Globus pallidus (tissue), 1 donor: ENCODE measurements around the gene P3H2.
"Not testable (repeated sequence)": the region's sequence is repeated elsewhere in the genome, so short reads cannot be mapped to it uniquely, and the experiment has no call there.

Experiments used
- DNase-seq: peaks from one replicate; pipeline ENCODE4 v3.0.0-alpha.2; 2015; ENCODE audit warnings: low spot score

The P3H2 gene

DNA sequence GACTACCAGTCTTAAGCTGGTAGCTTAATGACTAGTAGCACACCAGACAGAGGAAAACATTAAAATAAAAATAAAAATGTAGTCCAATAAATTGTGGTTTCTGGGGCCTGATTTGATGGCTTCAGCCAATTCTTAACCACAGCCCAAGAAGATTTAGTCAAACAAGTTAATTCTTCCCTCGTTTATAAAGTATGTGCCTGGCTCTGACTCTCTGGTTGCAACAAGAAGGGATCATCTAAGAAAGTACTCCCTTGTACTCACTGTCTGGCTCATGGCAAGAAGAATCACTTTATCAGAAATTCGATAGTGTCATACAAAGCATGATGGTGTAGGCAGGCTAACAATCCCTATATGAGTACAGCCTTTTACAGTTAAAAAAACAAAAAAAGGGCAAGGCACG is 141.9 kb downstream of the P3H2 start:
- DNase-seq: no peak

DNA sequence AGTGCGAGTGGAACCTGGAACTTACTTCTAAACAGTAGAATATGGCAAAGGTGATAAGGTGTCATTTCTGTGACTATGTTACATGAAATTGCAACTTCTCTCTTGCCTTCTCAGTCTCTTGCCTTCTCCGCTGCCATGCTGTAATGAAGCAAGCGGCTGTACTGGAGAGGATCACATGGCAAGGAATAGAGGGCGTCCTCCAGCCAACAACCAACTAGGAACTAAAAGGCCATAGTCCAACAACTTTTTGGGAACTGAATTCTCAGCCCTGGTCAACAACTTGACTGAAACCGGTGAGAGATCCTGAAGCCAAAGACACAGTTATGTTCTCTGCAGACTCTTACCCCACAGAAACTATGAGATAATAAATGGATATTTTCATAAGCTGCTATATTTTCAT is 143.5 kb downstream of the P3H2 start:
- DNase-seq: no peak

DNA sequence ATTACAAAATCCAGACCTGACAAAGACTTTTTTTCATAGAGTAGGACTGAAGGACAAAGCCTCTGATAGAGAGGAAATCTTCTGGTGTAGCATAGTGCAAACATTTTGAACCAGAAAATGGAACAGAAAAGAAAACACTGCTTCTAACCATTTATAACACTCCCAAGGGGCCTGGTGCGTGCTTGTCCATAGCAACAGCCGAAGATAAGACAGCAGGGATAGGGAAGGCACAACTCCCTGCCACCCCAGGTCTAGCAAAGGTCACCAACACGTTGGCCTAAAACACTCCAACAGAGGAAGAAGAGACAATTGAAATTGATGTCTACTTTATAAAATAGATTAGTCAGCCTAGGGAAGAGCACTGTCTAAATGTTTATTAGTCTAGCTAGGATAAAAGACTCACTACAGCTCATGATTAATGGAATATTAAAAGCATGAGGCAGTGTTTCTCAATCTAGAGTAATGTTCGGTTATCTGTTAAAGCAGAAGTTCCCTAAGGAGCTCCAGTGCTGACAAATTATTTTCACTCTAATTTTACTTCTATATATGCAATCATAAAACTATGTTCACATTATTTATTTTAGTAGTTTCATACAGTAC is 145.2 kb downstream of the P3H2 start:
- no peak for DNase-seq

DNA sequence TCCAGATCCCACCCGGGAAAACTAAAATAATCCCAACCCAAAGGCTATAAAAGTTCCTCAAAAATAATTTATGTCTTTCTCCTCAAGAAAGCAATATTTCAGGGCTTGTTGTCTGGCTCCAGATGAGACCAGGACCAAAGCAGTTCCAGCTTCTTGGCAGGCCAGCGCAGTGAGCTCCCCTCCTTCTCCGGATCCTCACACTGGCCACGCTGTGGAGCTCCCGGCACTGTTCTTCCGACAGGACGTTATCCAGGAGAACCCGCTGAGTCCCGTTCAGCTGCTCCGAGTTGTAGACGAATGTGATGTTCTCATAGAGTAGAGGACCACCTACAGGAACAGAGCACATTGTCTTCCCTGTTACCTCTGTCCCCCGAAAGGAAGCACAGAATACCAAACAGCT is 146.3 kb downstream of the P3H2 start:
- no peak for DNase-seq

DNA sequence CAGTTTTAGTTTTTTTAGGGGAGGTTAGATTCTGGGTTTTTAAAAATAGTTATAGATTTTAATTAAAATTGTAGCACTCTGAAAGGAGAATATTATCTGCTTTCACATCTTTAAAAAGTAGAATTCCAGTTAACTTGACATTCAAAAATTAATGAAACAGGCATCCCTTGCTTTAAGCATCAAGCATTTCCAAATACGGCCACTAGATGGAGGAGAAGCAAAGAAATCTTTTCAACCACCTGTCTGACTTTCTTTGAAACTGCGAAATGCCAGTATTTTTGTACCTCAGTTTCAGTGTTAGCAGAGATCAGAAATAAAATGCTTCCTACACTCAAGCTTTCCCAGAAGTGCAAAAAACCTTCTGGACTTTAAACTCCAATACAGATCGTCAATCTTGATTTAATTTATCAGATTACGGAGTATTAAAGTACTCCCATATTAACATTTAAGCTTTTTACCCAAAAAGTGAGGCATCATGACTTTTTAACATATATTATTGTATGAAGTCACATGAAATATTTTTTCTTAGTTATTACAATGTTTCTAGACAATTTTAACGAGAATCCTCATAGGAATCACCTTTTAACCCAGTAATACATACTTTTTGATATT is 153.3 kb downstream of the P3H2 start:
- DNase-seq: peak; percentile 64

DNA sequence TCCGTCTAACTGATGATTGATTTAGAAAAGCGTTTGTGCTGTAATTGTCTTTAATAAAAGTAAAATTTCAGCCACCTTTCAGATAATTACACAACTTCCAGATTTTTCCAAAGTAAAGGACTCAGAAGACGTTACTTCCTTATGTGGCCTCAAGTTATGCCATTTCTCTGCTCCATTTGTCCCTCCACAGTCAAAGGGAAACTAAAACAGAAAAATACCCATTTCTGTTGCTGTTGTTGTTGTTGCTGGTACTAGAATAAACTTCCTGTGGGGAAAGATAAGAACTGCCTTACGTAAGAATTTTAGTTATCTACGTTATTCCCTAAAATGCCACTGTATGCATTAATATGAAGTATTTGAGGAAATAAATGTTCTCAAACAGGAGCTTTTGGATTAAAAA is 153.9 kb downstream of the P3H2 start:
- DNase-seq: no peak

DNA sequence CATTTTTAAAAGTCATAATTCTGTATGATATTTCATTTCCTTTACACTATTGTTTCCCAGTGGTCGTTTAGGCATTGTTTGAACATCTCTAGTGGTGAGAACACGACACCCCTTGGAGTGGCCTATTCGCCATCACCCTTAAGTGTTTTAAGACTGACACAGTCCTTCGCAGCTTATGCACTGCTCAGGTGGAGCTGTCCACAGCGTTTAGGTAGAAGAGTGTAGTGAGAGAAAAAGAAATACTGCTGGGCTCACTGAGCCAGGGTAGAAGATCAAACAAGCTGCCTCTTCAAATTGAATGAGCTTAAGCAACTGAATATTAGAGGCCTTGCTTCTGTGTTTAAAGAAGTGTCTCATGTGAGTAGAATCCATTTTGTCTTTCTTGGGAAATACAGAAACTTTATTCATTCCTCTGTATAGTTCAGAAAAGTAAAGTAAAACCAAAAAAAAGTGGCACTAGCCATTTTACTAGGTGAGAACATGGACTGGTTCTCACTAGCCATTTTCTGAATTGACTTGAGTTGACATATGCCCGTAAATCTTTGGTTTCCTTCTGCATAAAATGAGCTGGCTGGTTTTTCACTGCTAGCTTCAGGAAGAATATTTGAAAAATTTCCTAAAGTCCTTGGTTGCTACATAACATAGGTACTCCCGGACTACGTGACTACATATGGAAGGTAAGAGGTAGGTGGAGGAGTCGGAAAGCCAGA is 155.9 kb downstream of the P3H2 start:
- no peak for DNase-seq

DNA sequence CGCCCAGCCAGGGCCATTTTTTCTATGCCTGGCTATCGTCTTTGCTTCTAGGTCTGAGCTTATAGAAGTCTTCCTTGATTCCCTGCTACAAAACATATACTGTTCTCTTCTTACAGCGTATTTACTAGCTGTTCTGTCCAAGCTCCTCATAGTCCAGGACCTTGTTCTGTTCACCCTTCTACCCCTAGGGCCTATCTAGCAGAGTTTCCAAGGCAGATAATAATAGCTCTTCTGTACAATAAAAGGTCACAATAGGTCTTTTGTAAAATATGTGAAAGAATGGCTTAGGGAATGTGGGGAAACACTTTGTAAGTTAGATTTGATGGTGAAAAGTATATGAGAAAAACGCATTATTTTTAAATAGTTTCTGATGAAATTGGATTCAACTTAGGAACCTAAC is 158.2 kb downstream of the P3H2 start:
- DNase-seq: peak; percentile 55

DNA sequence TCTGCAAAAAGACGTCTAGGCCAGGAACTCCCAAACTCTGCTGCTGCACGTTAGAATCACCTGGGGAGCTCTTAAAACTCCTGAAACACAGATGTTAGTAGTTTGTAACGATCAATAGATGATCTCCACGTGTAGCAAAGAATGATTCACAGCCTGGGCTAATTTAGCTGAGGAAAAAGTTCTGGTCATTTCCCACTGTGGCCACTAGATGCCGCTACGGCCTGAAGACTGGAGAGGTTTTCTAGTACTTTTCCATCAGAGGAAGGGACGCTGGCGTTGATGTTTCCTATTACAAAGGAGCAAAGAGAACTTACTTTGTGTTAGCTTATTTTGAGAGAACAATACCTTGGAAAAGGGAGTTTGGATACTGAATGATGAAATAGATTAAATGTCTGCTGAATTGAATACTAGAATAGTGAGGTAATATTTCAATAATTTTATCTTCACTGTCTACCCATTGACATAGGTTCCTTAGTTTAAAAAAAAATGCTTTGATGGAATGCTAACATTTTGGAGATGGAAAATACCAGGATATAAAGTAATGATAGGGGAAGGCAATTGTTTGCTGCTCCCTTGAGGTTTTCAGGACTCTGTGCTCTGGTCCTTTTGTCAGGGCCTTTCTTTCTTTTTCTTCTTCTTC is 159.1 kb downstream of the P3H2 start:
- DNase-seq: peak; percentile 85

DNA sequence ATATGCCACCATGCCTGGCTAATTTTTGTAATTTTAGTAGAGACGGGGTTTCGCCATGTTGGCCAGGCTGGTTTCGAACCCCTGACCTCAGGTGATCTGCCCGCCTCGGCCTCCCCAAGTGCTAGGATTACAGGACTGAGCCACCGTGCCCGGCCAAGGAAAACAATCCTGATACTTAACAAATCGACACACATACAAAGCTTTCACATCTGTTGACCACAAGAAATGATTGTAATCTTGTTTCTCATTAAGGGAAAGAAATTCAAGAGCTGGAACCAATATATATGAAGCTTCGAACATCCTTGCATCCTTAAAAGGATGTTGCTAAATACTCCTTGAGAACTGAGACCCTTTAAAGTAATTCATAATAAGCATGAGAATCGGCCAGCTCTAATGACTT is 159.6 kb downstream of the P3H2 start:
- not testable (repeated sequence) for DNase-seq

DNA sequence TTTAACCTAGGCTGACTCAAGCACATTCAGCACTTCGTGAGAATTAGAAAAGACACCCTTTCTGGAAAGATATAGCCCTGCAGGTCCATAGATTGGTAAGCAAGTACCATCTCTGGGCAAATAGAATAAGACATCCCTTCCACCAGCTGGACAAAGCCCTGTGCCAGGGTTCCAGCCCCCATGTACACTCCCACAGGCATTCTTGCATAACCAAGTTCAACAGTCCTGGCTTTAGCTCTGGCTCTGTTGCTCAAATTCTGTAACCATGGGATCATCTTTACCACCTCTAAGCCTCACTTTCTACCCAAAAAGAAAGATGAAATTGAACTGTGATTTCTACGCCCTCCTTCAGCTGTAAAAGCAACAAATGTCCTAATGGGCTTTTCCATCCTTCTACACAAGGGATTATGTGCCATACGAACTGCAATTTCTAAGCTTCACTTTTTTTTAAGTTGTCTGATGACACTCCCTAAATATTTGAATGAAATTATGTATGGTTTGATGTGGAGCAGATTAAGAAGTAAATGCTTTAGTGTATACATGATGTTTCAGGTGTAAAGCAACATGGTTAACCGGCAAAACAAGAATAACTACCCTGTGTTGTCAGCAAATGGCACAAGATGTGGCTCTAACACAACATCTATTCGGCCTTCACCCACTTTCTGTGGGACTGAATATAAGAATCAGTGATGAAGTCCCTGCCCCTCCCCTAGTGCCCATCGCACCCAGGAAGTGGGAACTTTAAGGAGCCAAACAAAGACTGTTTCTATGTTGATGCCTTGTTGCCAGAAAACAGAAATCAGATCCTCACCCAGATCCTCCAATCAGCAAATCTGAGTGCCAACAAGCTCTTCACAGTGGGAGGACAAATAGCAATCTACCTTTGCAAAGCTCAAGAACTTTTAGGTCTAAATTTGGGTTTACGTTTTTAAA is 165.7 kb downstream of the P3H2 start:
- no peak for DNase-seq

DNA sequence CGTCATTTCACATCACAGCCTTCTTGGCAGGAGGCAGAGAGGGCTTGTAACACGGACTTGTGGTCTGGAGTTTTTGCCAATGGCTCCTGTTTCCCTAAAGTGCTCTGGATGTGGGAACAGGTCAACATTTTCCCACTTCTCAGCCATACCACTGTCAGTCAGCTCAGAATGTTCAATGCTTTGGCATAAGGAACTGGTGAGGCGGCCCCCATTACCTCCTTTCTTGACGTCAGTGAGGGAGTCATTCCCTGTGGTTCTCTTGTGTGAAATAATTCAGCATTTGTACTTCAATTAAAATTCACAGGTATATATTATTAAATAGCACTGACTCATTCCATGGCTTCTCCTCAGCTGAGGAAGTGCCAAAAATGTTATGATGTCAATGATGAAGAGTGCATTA is 167.1 kb downstream of the P3H2 start:
- DNase-seq: no peak

DNA sequence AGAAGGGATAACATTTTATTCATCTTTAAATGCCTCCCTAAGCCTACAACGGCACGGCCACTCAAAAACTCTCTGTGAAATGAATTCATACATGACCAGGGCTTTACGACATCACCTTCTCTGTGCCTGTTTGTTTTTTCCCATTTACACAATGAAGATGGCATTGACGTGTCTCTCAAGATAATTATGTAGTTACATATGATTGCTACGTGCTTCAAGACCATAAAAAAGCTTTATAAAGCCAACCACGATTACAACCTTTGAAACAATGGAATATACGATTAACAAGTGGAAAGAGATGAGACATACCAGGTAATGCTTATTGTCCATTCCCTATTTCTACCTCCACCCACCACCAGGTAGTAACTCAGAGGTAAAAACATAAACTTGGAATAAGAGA is 168.4 kb downstream of the P3H2 start:
- DNase-seq: no peak

DNA sequence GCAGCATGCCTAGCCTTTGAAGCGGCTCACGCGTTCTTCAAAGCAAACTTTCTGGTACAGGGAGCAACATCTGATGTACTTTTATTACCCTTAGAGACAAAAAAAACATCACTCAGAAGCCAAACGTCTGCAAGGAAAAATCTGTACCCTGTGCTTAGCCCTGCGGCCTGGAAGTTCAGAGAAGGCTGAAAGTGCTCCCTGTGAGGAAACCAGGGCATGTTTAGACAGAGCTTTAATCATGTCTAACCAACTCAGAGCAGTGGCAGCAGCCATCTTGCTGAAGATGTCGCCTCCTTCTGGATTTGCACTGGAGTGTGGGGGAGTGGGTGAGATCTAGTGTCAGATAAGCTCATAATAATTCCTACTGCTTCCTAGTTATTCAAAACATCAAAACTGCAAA is 170.4 kb downstream of the P3H2 start:
- DNase-seq: no peak

DNA sequence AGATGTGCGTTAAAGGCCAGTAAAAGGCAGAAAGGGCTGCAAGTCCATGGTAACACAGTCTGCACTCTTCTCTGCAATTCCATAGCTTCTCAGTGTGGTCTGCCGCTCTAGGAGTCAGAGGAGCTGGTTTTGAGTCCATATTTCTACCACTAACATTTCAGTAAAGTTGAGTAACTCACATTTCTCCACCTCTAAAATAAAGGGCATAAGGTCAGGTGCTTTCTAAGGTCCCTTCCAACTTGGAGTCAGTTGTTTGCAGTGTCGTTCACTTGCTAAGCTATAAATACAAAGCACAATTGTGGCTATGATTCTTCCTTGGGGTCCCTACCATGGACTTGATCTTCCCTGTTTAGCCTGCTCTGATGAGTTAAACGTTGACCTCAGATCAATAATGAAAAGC is 171.1 kb downstream of the P3H2 start:
- no peak for DNase-seq

DNA sequence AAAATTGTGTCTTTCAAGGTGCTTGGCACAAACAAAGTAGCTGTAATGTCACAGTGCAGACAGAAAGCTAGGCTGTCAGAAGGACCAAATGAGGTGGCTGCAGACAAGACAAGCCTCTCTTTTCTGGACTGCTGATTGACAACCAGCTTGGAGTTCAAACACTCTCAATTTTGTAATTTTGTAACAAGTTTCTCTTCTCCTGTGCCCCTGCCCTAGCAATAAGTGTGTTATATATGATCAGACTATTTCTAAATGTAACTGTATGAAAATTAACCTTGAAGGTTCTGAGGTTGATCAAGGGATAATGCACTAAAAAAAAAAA is 172.0 kb downstream of the P3H2 start:
- DNase-seq: no peak

DNA sequence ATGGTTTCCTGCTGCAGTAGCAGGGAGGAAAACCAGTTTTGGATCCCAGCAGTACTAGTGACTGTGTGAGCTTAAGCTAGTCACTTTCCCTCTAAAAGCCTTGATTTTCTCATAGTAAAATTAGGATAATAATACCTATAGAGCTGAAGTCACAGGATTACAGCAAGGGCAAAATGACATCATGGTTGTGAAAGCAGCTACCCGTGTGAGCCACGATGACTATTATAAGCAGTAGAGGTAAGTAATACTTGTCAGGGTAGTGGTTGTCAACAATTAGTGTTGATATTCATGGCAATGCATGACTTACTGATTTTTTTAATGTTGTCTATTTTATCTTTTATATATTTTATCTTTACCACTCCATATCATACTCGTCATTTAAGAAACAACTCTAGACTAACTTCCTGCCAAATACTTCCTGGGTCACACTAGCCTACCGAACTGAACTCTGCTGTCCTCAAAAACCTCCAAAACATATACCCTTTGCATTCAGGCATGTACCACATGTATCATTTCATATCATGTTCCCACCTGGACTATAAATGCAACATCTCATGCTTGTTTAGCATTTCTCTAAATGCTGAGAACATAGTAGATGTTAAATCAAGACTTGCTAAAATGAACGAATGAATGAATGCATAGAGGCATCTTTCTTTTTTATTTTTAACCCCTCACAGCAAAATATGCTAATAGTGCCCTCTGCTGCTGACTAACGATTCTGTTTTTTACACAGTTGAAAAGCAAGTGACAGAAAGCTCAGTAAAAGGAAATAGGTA is 172.6 kb downstream of the P3H2 start:
- DNase-seq: no peak

DNA sequence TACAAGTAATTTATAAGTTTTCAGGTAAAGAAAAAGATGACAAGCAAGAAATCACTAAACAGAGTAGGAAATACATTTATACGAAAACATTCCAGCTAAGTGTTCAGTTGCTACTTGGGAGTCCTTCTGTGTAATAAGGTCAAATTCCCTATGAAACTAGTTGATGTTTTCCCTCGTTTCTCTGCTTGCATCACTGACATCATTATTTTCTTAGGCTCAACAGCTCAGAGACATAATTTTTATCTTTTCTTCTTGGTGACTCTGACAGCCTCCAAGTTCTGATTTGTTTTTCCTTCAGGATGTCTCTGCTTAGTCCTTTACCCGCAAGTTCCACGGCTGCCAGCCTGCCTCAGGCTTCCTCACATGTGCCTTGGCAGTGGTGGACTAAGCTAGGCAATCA is 173.6 kb downstream of the P3H2 start:
- DNase-seq: no peak

DNA sequence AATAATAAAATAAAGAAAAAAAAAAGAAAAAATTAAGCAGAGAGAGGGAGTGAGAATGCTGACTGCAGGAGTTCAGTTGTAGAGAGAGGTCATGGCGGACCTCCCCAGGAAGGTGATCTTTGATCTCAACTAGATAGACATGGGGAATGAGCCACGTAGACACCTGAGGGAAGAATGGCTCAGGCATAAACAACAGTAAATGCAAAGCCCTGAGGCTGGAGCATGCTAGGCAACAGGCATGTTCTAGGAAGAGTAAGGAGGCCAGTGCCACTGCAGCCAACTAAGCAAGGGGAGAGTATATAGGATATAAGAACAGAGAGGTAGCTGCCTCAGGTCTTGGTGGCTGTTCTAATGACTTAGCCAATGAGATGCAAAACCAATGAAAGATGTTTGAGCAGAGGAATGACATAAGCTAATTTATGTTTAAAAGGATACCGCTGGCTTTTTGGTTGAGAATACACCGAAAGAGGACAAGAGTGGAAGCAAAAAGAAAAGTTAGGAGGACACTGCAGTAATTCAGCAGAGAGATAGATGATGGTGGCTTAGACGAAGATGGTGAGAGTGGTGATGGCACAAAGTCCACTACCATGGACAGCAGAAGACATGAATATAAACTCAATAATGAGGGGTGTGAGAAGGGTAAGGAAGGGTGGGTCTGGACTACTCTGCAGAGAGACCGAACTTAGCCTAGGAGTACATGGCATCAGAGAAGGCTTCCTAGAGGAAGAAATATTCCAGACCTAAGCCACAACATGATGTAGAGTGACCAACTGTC is 174.6 kb downstream of the P3H2 start:
- DNase-seq: no peak

DNA sequence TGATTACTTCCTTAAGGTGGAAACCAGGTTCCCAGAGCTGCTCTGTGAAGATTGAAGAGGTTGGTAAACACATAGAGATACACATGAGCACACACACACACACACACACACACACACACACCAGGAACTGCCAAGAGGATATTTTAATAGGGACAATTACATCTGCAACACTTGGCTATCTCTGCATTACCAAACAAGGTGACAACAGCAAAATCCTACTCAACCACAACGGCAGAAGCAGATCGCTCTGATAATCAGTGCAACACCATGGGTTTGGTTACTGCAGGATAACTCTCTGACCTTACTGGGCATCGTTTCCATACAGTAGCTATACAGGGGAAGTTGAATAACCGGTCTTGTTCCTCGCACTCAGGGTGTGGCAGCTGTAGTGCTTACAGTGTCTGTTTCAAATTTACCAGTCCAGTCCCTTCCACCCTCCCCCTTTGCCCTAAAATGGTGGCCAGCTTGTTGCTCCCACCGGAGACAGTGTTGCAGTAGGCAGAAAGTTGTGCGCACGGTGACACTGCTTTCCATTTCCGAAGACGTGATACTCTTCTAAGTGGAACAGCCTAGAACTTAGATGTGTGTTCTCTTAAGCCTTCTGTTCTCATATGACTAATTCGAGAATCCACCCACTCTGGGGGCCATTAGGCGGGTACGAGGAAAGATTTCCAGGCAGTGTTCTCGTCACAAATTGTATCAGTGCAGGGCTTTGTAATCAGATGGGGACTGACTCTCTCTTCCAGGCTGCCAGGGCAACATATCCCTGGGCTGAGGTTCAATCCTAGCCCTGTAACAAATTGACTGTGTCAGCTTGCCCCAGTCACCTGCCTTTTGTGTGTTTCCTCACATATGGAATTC is 176.2 kb downstream of the P3H2 start:
- no peak for DNase-seq
